ENCODE data around the gene LIN7A. TPM values are rescaled to one million over a fixed set of nuclear protein-coding genes. Genes with fewer than 3 reads are reported as not detected.

Gene LIN7A
- total RNA-seq, 1 donor from 2014 or later = 32.7 TPM

GRCh38 chr12:80829767-80830166 is 108.0 kb downstream of the LIN7A start:
- peaks cover 6% of the 10 kb centered on the region for H3K36me3 Mint-ChIP-seq
- no peak for TF ChIP-seq CTCF (conservative IDR thresholded peaks at IDR 0.05)
- DNase-seq (ENCODE audit: extremely low spot score, unreplicated experiment) = no peak
- no peaks in the 10 kb centered on the region for H3K9me3 Mint-ChIP-seq
- no peak overlapping the region for H3K4me3 Mint-ChIP-seq
- H3K27me3 Mint-ChIP-seq = no peaks in the 10 kb centered on the region
- H3K27ac Mint-ChIP-seq = no peak overlapping the region
- no peaks in the 10 kb centered on the region for H3K4me1 Mint-ChIP-seq (ENCODE audit: unreplicated experiment)

GRCh38 chr12:80825506-80825905 is 112.2 kb downstream of the LIN7A start:
- DNase-seq (ENCODE audit: extremely low spot score, unreplicated experiment) = no peak
- TF ChIP-seq CTCF (conservative IDR thresholded peaks at IDR 0.05) = no peak
- H3K4me1 Mint-ChIP-seq (ENCODE audit: unreplicated experiment) = peaks cover 3% of the 10 kb centered on the region
- H3K4me3 Mint-ChIP-seq = no peak overlapping the region
- H3K27me3 Mint-ChIP-seq = no peaks in the 10 kb centered on the region
- no peaks in the 10 kb centered on the region for H3K9me3 Mint-ChIP-seq
- H3K27ac Mint-ChIP-seq = no peak overlapping the region
- peaks cover 4% of the 10 kb centered on the region for H3K36me3 Mint-ChIP-seq

GRCh38 chr12:80823393-80823792 is 114.3 kb downstream of the LIN7A start:
- Mint-ChIP-seq H3K27me3 (no peaks in the 10 kb centered on the region), H3K4me1 (ENCODE audit: unreplicated experiment) (peaks cover 9% of the 10 kb centered on the region), H3K36me3 (peaks cover 4% of the 10 kb centered on the region), H3K4me3 (no peak overlapping the region), H3K27ac (no peak overlapping the region), H3K9me3 (no peaks in the 10 kb centered on the region)
- DNase-seq (ENCODE audit: extremely low spot score, unreplicated experiment) = no peak
- no peak for TF ChIP-seq CTCF (conservative IDR thresholded peaks at IDR 0.05)

GRCh38 chr12:80821513-80822000 is 116.2 kb downstream of the LIN7A start:
- Mint-ChIP-seq H3K4me1 (ENCODE audit: unreplicated experiment) (peaks cover 9% of the 10 kb centered on the region), H3K4me3 (no peak overlapping the region), H3K27me3 (no peaks in the 10 kb centered on the region), H3K36me3 (peaks cover 4% of the 10 kb centered on the region), H3K9me3 (no peaks in the 10 kb centered on the region), H3K27ac (no peak overlapping the region)
- no peak for DNase-seq (ENCODE audit: extremely low spot score, unreplicated experiment)
- TF ChIP-seq CTCF (conservative IDR thresholded peaks at IDR 0.05) = no peak

- Mint-ChIP-seq H3K36me3 (peaks cover 4% of the 10 kb centered on the region), H3K27ac (no peak overlapping the region), H3K9me3 (no peaks in the 10 kb centered on the region), H3K4me1 (ENCODE audit: unreplicated experiment) (peaks cover 10% of the 10 kb centered on the region), H3K27me3 (no peaks in the 10 kb centered on the region), H3K4me3 (no peak overlapping the region)
- DNase-seq (ENCODE audit: extremely low spot score, unreplicated experiment) = no peak
- no peak for TF ChIP-seq CTCF (conservative IDR thresholded peaks at IDR 0.05)
Measured at GRCh38 chr12:80818878-80819277, 118.9 kb downstream of the LIN7A start.

GRCh38 chr12:80815351-80815750 is 122.4 kb downstream of the LIN7A start:
- Mint-ChIP-seq H3K27ac (no peak overlapping the region), H3K27me3 (no peaks in the 10 kb centered on the region), H3K9me3 (no peaks in the 10 kb centered on the region)

More at GRCh38 chr12:80815351-80815750, 122.4 kb downstream of the LIN7A start:
- H3K4me3 Mint-ChIP-seq = no peak overlapping the region
- DNase-seq (ENCODE audit: extremely low spot score, unreplicated experiment) = no peak
- H3K4me1 Mint-ChIP-seq (ENCODE audit: unreplicated experiment) = peaks cover 9% of the 10 kb centered on the region
- TF ChIP-seq CTCF (conservative IDR thresholded peaks at IDR 0.05) = no peak
- peaks cover 4% of the 10 kb centered on the region for H3K36me3 Mint-ChIP-seq

Data from type B pancreatic cell (in vitro differentiated cells).